NCI-H82 (cell line): ENCODE measurements around the gene DTNBP1.
A peak's percentile ranks its signal among the peaks of the same experiment; 100 is the strongest.

Experiments
- DNase-seq: peaks from one replicate; lab custom pipeline; 2025; lab: John Stamatoyannopoulos, UW

Gene DTNBP1

GRCh38 chr6:15531973-15532372 is 130.9 kb downstream of the DTNBP1 start:
- no peak for DNase-seq

- DNase-seq, result no peak
These were observed 132.4 kb downstream of the DTNBP1 start for GRCh38 chr6:15530411-15530810.

GRCh38 chr6:15528870-15529269 is 134.0 kb downstream of the DTNBP1 start:
- no peak for DNase-seq

GRCh38 chr6:15527838-15528617 is 134.8 kb downstream of the DTNBP1 start:
- DNase-seq, result no peak

GRCh38 chr6:15526212-15526701 is 136.6 kb downstream of the DTNBP1 start:
- no peak for DNase-seq

GRCh38 chr6:15524861-15525401 is 137.9 kb downstream of the DTNBP1 start:
- DNase-seq, result peak; percentile 90

- peak; percentile 67 for DNase-seq
These were observed 138.9 kb downstream of the DTNBP1 start for GRCh38 chr6:15523679-15524630.

- no peak for DNase-seq
These were observed 139.8 kb downstream of the DTNBP1 start for GRCh38 chr6:15522856-15523529.

- DNase-seq, result no peak
These were observed 140.4 kb downstream of the DTNBP1 start for GRCh38 chr6:15522427-15522826.

GRCh38 chr6:15522026-15522425 is 140.8 kb downstream of the DTNBP1 start:
- no peak for DNase-seq

- DNase-seq, result peak; percentile 72
These were observed 141.2 kb downstream of the DTNBP1 start for GRCh38 chr6:15521582-15521981.

- DNase-seq, result no peak
These were observed 142.1 kb downstream of the DTNBP1 start for GRCh38 chr6:15520626-15521203.

GRCh38 chr6:15519681-15520080 is 143.1 kb downstream of the DTNBP1 start:
- no peak for DNase-seq

- DNase-seq, result peak; percentile 89
These were observed 143.9 kb downstream of the DTNBP1 start for GRCh38 chr6:15518878-15519277.

- DNase-seq, result no peak
These were observed 144.8 kb downstream of the DTNBP1 start for GRCh38 chr6:15518057-15518456.

- DNase-seq, result no peak
These were observed 145.2 kb downstream of the DTNBP1 start for GRCh38 chr6:15517600-15517999.

GRCh38 chr6:15516923-15517560 is 145.8 kb downstream of the DTNBP1 start:
- no peak for DNase-seq

GRCh38 chr6:15516378-15516777 is 146.4 kb downstream of the DTNBP1 start:
- no peak for DNase-seq

- no peak for DNase-seq
These were observed 147.0 kb downstream of the DTNBP1 start for GRCh38 chr6:15515660-15516375.

GRCh38 chr6:15515226-15515625 is 147.6 kb downstream of the DTNBP1 start:
- DNase-seq, result no peak
